ENCODE data around the gene DMRT2. TPM values are rescaled to one million over a fixed set of nuclear protein-coding genes. Genes with fewer than 3 reads are reported as not detected.

Gene DMRT2
- total RNA-seq, 2 experiments from 2014 or later = not detected

- no peak overlapping the region for H3K4me3 Mint-ChIP-seq
- no peak overlapping the region for H3K27ac Mint-ChIP-seq
- H3K36me3 Mint-ChIP-seq (ENCODE audit: low read depth) = peaks cover 6% of the 10 kb centered on the region
- CTCF ChIA-PET = interaction anchor here (0.8 kb wide), 1 partner anchor 67 kb away, joined by 3 read pairs; no protein-coding TSS in a partner anchor
- peaks cover 90% of the 10 kb centered on the region for H3K27me3 Mint-ChIP-seq
- no peak for TF ChIP-seq CTCF (IDR thresholded peaks at IDR 0.05)
- H3K4me1 Mint-ChIP-seq (ENCODE audit: low read depth) = peaks cover 43% of the 10 kb centered on the region
- intact Hi-C loops (cut with micrococcal nuclease) = loop anchor here (2.0 kb wide), 1 partner anchor 76 kb away; no protein-coding TSS in a partner anchor
- peaks cover 10% of the 10 kb centered on the region for H3K9me3 Mint-ChIP-seq
- DNase-seq (no peak), ATAC-seq (no peak)
- POLR2A ChIA-PET = no interaction called here
These were observed 1.3 kb upstream of the DMRT2 start for GRCh38 chr9:1048811-1049210.

GRCh38 chr9:1049641-1050040, 516 bp upstream of the DMRT2 start:
- H3K4me1 Mint-ChIP-seq (ENCODE audit: low read depth) = peaks cover 43% of the 10 kb centered on the region
- peak overlapping the region; percentile 15 for H3K4me3 Mint-ChIP-seq
- ATAC-seq (no peak), DNase-seq (no peak)
- peaks cover 10% of the 10 kb centered on the region for H3K9me3 Mint-ChIP-seq
- ChIA-PET POLR2A (no interaction called here), CTCF (interaction anchor here (0.8 to 1.0 kb wide), 2 partner anchors 67 to 75 kb away, joined by 3 read pairs; no protein-coding TSS in a partner anchor)
- H3K27me3 Mint-ChIP-seq = peaks cover 88% of the 10 kb centered on the region
- no peak for TF ChIP-seq CTCF (IDR thresholded peaks at IDR 0.05)
- intact Hi-C loops (cut with micrococcal nuclease) = loop anchor here (2.0 to 5.0 kb wide), 2 partner anchors 77 to 207 kb away; partner anchors contain the start of gene DMRT1
- H3K36me3 Mint-ChIP-seq (ENCODE audit: low read depth) = peaks cover 6% of the 10 kb centered on the region
- no peak overlapping the region for H3K27ac Mint-ChIP-seq

- CTCF ChIA-PET = no interaction called here
- Mint-ChIP-seq H3K4me1 (ENCODE audit: low read depth) (peaks cover 40% of the 10 kb centered on the region), H3K36me3 (ENCODE audit: low read depth) (no peaks in the 10 kb centered on the region), H3K9me3 (peaks cover 10% of the 10 kb centered on the region), H3K27ac (no peak overlapping the region), H3K4me3 (no peak overlapping the region), H3K27me3 (peaks cover 83% of the 10 kb centered on the region)
- POLR2A ChIA-PET = no interaction called here
- DNase-seq (no peak), ATAC-seq (no peak)
- no peak for TF ChIP-seq CTCF (IDR thresholded peaks at IDR 0.05)
- intact Hi-C loops (cut with micrococcal nuclease) = loop anchor here (5.0 kb wide), 1 partner anchor 209 kb away; the partner anchor contains the start of gene DMRT1
These were observed 1.0 kb downstream of the DMRT2 start for GRCh38 chr9:1051210-1051583.

- ChIA-PET CTCF (no interaction called here), POLR2A (no interaction called here)
- DNase-seq (peak; percentile 41), ATAC-seq (no peak)
- Mint-ChIP-seq H3K27me3 (peaks cover 80% of the 10 kb centered on the region), H3K4me3 (no peak overlapping the region), H3K27ac (no peak overlapping the region), H3K36me3 (ENCODE audit: low read depth) (no peaks in the 10 kb centered on the region), H3K9me3 (peaks cover 10% of the 10 kb centered on the region), H3K4me1 (ENCODE audit: low read depth) (peaks cover 40% of the 10 kb centered on the region)
- intact Hi-C loops (cut with micrococcal nuclease) = loop anchor here (5.0 kb wide), 1 partner anchor 209 kb away; the partner anchor contains the start of gene DMRT1
- no peak for TF ChIP-seq CTCF (IDR thresholded peaks at IDR 0.05)
These were observed 1.6 kb downstream of the DMRT2 start for GRCh38 chr9:1051584-1052275.
